ENCODE data around the gene CORO1C.

- no peak for TF ChIP-seq CTCF (IDR thresholded peaks at IDR 0.05)
- TF ChIP-seq POLR2A (IDR thresholded peaks at IDR 0.05; ENCODE audit: low read depth): no peak
- no peak for TF ChIP-seq EP300 (IDR thresholded peaks at IDR 0.05)
Measured at GRCh38 chr12:108712925-108713203, 18.5 kb downstream of the CORO1C start.
